HCT116 (cell line): Measurements from ENCODE around the gene SLX9.

ENCODE experiments used
- CEBPB ChIP-seq: IDR thresholded peaks from 2 replicates; pipeline ENCODE4 v1.6.1; 2012; ENCODE audit warnings: low read depth
- EGR1 ChIP-seq: IDR thresholded peaks from 2 replicates; pipeline ENCODE4 v1.6.1; 2012; ENCODE audit warnings: low read depth
- POLR2A ChIP-seq: IDR thresholded peaks from 2 replicates; pipeline ENCODE4 v1.7.0; 2011; ENCODE audit warnings: borderline replicate concordance; ENCODE audit not compliant: insufficient read depth, insufficient read length; ENCODE audit errors: extremely low read depth
- POLR2AphosphoS5 ChIP-seq: IDR thresholded peaks from 2 replicates; pipeline ENCODE4 v1.6.1; 2011; ENCODE audit warnings: mild to moderate bottlenecking, low read depth, low read length, moderate library complexity
- SRF ChIP-seq: IDR thresholded peaks from 2 replicates; pipeline ENCODE4 v1.6.1; 2012; ENCODE audit warnings: low read depth
- YY1 ChIP-seq: IDR thresholded peaks from 2 replicates; pipeline ENCODE4 v1.6.1; 2011; ENCODE audit warnings: low read length, low read depth, moderate library complexity, mild to moderate bottlenecking; ENCODE audit not compliant: insufficient replicate concordance; ENCODE audit errors: extremely low read depth
- ZNF274 ChIP-seq: fragments of 200-500 bp; sonication (Bioruptor generic); IDR thresholded peaks from 2 replicates; pipeline ENCODE4 v1.6.1; 2014; ENCODE audit warnings: mild to moderate bottlenecking, low read depth, low read length, inconsistent platforms
- TF ChIP-seq, protein P1 (sequence below), 3 experiments: fragments of 200-600 bp in 1 of 3; sonication (generic) in 1 of 3; IDR thresholded peaks in 2 of 3; conservative IDR thresholded peaks in 1 of 3; 2 replicates each; pipeline ENCODE4 v1.5.1; 2012 to 2017; ENCODE audit warnings: low read depth in 2 of 3, low read length in 2 of 3, antibody characterized with exemption in 1 of 3, borderline replicate concordance in 1 of 3, control low read depth in 1 of 3, mild to moderate bottlenecking in 1 of 3, mixed read lengths in 1 of 3, mixed run types in 1 of 3, moderate library complexity in 1 of 3; ENCODE audit not compliant: insufficient read depth in 1 of 3

DNA sequence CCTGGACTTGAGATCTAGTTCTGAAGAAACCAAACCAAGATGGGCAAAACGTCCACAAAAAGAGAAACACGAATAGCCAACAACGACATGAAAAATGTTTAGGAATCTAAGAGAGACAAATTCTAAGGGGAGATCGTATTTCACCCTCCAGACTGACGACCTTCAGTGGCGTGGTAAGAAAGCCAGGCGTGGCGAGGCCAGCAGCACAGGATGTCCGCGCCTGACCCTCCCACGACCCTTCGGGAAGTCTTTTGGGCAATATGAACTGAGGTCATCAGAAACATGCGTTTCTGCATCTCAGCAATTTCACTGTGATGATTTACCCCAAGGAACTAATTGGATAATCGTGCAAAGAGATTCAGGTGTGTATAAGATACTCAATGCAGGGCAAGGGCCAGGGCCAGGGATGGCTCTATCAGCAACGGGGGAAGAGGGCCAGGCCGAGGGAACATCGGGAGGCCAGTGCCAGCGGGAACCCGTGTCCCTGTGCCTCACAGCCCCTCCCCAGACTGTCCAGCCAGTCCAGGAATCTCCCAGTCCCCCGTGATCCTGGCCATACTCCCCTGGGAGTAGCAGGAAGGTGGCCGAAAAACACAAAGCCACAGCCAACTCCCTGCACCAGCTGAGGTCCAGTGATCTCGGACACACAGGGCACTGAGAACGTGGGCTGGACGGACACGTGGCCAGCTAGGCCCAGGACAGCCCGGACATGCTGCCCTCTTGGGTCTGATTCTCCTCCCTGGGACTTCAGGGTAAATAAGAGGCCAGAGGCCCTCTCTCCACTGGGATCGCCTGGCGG is 81.0 kb downstream of the SLX9 start:
- TF ChIP-seq, protein P1, sequence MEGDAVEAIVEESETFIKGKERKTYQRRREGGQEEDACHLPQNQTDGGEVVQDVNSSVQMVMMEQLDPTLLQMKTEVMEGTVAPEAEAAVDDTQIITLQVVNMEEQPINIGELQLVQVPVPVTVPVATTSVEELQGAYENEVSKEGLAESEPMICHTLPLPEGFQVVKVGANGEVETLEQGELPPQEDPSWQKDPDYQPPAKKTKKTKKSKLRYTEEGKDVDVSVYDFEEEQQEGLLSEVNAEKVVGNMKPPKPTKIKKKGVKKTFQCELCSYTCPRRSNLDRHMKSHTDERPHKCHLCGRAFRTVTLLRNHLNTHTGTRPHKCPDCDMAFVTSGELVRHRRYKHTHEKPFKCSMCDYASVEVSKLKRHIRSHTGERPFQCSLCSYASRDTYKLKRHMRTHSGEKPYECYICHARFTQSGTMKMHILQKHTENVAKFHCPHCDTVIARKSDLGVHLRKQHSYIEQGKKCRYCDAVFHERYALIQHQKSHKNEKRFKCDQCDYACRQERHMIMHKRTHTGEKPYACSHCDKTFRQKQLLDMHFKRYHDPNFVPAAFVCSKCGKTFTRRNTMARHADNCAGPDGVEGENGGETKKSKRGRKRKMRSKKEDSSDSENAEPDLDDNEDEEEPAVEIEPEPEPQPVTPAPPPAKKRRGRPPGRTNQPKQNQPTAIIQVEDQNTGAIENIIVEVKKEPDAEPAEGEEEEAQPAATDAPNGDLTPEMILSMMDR (IDR thresholded peaks at IDR 0.05 in 2 of 3, conservative IDR thresholded peaks at IDR 0.05 in 1 of 3; ENCODE audit: borderline replicate concordance in 1 of 3, insufficient read depth in 1 of 3, low read depth in 2 of 3, low read length in 2 of 3) = no peak
- no peak for TF ChIP-seq CEBPB
- no peak for TF ChIP-seq POLR2AphosphoS5
- TF ChIP-seq YY1 = no peak
- TF ChIP-seq ZNF274 = no peak
- TF ChIP-seq POLR2A = no peak
- no peak for TF ChIP-seq EGR1
- no peak for TF ChIP-seq SRF
